ENCODE data around the gene ZBTB11. TPM values are rescaled to one million over a fixed set of nuclear protein-coding genes. Genes with fewer than 3 reads are reported as not detected.

The ZBTB11 gene
- total and polyA plus RNA-seq, 10 of the 15 experiments (the other 5 are each of a cell fraction or from before 2014, with no cell fraction given): 3.5 to 25.7 (median 18.0) TPM

DNA sequence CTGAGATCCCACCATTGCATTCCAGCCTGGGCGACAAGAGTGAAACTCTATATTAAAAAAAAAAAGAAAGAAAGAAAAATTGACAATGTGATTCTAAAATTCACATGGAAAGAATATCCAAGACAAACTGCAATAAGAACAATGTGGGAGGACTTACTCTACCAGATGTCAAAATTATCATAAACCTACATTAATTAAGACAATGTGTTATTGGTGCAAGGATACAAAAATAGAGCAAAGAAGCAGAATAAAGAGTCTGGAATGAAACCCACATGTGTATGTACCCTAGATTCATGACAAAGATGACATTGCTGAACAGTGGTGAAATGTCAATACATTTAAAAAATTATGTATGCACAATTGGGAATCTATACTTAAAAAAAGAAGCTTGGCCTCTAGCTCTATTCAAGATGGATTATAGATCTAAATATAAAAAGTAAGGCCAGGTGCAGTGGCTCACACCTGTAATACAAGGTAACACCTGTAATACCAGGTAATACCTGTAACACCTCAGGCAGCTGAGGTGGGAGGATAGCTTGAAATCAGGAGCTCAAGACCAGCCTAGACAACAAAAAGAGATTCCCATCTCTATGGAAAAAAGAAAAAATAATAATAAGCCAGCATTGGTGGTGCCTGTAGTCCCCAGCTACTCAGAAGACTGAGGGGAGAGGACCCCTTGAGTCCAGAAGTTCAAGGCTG is 45.7 kb downstream of the ZBTB11 start:
- 83% methylated on average over 1 of the region's 1 CpG for WGBS (ENCODE audit: insufficient coverage, insufficient replicate concordance, low lambda C conversion rate, missing lambda C conversion rate)
- in situ Hi-C loops (cut with MboI) (no loop called here), intact Hi-C loops (cut with micrococcal nuclease; ENCODE audit: unreplicated experiment) (no loop called here)
- RAD21 ChIA-PET (ENCODE audit: unreplicated experiment): interaction anchor here (1.3 kb wide), 2 partner anchors 54 to 57 kb away, joined by 3 to 5 read pairs; partner anchors contain the start of gene PCNP
- no peak overlapping the region for H3K9ac ChIP-seq (ENCODE audit: control insufficient read depth, insufficient read depth, low read length)
- no peak for DNase-seq (ENCODE audit: low read depth, low spot score)
- POLR2A ChIA-PET: no interaction called here
- CTCF ChIA-PET: interaction anchor here (0.6 kb wide), 1 partner anchor 555 kb away, joined by 3 read pairs; no protein-coding TSS in a partner anchor
- no peak overlapping the region for H3K4me3 ChIP-seq
- H3K4me1 ChIP-seq (ENCODE audit: control insufficient read depth, insufficient read depth, low read length): no peaks in the 10 kb centered on the region; the same call in 1 of the 2 replicates
- H3K4me2 ChIP-seq (ENCODE audit: control insufficient read depth, insufficient read depth): no peak overlapping the region
- H3K27me3 ChIP-seq (replicated peaks in 1 of 2; ENCODE audit: control insufficient read depth in 2 of 2, insufficient read depth in 2 of 2, low read length in 1 of 2): no peaks in the 10 kb centered on the region; a peak in 1 of 4 replicates
- no peak for ATAC-seq
- H3K27ac ChIP-seq (ENCODE audit: control insufficient read depth, insufficient read depth): no peak overlapping the region
- SMC1A ChIA-PET (ENCODE audit: uncharacterized antibody, unreplicated experiment): interaction anchor here (0.7 kb wide), 1 partner anchor 58 kb away, joined by 3 read pairs; no protein-coding TSS in a partner anchor
- no peaks in the 10 kb centered on the region for H4K20me1 ChIP-seq (ENCODE audit: control insufficient read depth, insufficient read depth)
- H3K79me2 ChIP-seq (ENCODE audit: control insufficient read depth, insufficient read depth, low read length): no peaks in the 10 kb centered on the region
- H2AFZ ChIP-seq (ENCODE audit: control insufficient read depth, low read depth, low read length): no peak overlapping the region
- FAIRE-seq: no peak
- no peaks in the 10 kb centered on the region for H3K9me3 ChIP-seq (replicated peaks; ENCODE audit: control insufficient read depth, insufficient read depth, low read length)
- H3K36me3 ChIP-seq (ENCODE audit: control insufficient read depth in 2 of 2, insufficient read depth in 2 of 2, low read length in 1 of 2): no peaks in the 10 kb centered on the region
- no TSS peak for BruUV-seq (replicated peaks)
- TF ChIP-seq, protein P1, sequence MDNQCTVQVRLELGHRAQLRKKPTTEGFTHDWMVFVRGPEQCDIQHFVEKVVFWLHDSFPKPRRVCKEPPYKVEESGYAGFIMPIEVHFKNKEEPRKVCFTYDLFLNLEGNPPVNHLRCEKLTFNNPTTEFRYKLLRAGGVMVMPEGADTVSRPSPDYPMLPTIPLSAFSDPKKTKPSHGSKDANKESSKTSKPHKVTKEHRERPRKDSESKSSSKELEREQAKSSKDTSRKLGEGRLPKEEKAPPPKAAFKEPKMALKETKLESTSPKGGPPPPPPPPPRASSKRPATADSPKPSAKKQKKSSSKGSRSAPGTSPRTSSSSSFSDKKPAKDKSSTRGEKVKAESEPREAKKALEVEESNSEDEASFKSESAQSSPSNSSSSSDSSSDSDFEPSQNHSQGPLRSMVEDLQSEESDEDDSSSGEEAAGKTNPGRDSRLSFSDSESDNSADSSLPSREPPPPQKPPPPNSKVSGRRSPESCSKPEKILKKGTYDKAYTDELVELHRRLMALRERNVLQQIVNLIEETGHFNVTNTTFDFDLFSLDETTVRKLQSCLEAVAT (IDR thresholded peaks at IDR 0.05): no peak
- no peak for TF ChIP-seq CHD2 (IDR thresholded peaks at IDR 0.05; ENCODE audit: borderline replicate concordance, low read depth, low read length)
- no peak for TF ChIP-seq ZSCAN29 (IDR thresholded peaks at IDR 0.05)
- TF ChIP-seq ZNF207 (IDR thresholded peaks at IDR 0.05; ENCODE audit: borderline replicate concordance): no peak
- no peak for TF ChIP-seq ZBED1 (IDR thresholded peaks at IDR 0.05; ENCODE audit: borderline replicate concordance)
- TF ChIP-seq NFYB (IDR thresholded peaks at IDR 0.05; ENCODE audit: insufficient read depth, low read depth, low read length): no peak
- TF ChIP-seq, protein P2, sequence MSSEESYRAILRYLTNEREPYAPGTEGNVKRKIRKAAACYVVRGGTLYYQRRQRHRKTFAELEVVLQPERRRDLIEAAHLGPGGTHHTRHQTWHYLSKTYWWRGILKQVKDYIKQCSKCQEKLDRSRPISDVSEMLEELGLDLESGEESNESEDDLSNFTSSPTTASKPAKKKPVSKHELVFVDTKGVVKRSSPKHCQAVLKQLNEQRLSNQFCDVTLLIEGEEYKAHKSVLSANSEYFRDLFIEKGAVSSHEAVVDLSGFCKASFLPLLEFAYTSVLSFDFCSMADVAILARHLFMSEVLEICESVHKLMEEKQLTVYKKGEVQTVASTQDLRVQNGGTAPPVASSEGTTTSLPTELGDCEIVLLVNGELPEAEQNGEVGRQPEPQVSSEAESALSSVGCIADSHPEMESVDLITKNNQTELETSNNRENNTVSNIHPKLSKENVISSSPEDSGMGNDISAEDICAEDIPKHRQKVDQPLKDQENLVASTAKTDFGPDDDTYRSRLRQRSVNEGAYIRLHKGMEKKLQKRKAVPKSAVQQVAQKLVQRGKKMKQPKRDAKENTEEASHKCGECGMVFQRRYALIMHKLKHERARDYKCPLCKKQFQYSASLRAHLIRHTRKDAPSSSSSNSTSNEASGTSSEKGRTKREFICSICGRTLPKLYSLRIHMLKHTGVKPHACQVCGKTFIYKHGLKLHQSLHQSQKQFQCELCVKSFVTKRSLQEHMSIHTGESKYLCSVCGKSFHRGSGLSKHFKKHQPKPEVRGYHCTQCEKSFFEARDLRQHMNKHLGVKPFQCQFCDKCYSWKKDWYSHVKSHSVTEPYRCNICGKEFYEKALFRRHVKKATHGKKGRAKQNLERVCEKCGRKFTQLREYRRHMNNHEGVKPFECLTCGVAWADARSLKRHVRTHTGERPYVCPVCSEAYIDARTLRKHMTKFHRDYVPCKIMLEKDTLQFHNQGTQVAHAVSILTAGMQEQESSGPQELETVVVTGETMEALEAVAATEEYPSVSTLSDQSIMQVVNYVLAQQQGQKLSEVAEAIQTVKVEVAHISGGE (CRISPR knock-in tag; IDR thresholded peaks at IDR 0.05): no peak
- no peak for TF ChIP-seq EP300 (IDR thresholded peaks at IDR 0.05; ENCODE audit: borderline replicate concordance in 1 of 2, control insufficient read depth in 1 of 2, low read depth in 2 of 2, low read length in 2 of 2)
- no peak for TF ChIP-seq RELA (IDR thresholded peaks at IDR 0.05; ENCODE audit: borderline replicate concordance, partially characterized antibody)
- no peak for TF ChIP-seq SUPT20H (IDR thresholded peaks at IDR 0.05; ENCODE audit: borderline replicate concordance, control insufficient read depth, low read depth, low read length)
- no peak for TF ChIP-seq TCF7 (IDR thresholded peaks at IDR 0.05; ENCODE audit: borderline replicate concordance)
- TF ChIP-seq, protein P3, sequence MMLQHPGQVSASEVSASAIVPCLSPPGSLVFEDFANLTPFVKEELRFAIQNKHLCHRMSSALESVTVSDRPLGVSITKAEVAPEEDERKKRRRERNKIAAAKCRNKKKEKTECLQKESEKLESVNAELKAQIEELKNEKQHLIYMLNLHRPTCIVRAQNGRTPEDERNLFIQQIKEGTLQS (IDR thresholded peaks at IDR 0.05; ENCODE audit: borderline replicate concordance, extremely low read depth, low read depth, low read length): no peak
- no peak for TF ChIP-seq MTA2 (IDR thresholded peaks at IDR 0.05; ENCODE audit: low read depth)
- no peak for TF ChIP-seq RB1 (IDR thresholded peaks at IDR 0.05; ENCODE audit: borderline replicate concordance)
- TF ChIP-seq IKZF1 (conservative IDR thresholded peaks at IDR 0.05): no peak
- TF ChIP-seq HDAC2 (IDR thresholded peaks at IDR 0.05): no peak
- TF ChIP-seq SUZ12 (IDR thresholded peaks at IDR 0.05; ENCODE audit: unreplicated experiment): no peak
